ENCODE data around the gene TPM1.

The TPM1 gene

GRCh38 chr15:63065262-63066221 lies 23.0 kb downstream of the TPM1 start:
- no peak overlapping the region for H3K4me3 ChIP-seq (ENCODE audit: control insufficient read depth, low read depth, low read length)
- TF ChIP-seq CTCF (conservative IDR thresholded peaks at IDR 0.05; ENCODE audit: control insufficient read depth, insufficient read depth, low read depth, low read length) = no peak
- no peak for DNase-seq (ENCODE audit: low read depth)

GRCh38 chr15:63066272-63066671 lies 23.7 kb downstream of the TPM1 start:
- DNase-seq (ENCODE audit: low read depth) = no peak
- no peak overlapping the region for H3K4me3 ChIP-seq (ENCODE audit: control insufficient read depth, low read depth, low read length)
- no peak for TF ChIP-seq CTCF (conservative IDR thresholded peaks at IDR 0.05; ENCODE audit: control insufficient read depth, insufficient read depth, low read depth, low read length)

- TF ChIP-seq CTCF (conservative IDR thresholded peaks at IDR 0.05; ENCODE audit: control insufficient read depth, insufficient read depth, low read depth, low read length) = no peak
Measured at GRCh38 chr15:63067306-63067705, 24.8 kb downstream of the TPM1 start.

GRCh38 chr15:63067976-63068743 lies 25.6 kb downstream of the TPM1 start:
- TF ChIP-seq CTCF (conservative IDR thresholded peaks at IDR 0.05; ENCODE audit: control insufficient read depth, insufficient read depth, low read depth, low read length) = no peak
- H3K4me3 ChIP-seq (ENCODE audit: control insufficient read depth, low read depth, low read length) = no peak overlapping the region
- no peak for DNase-seq (ENCODE audit: low read depth)

More at GRCh38 chr15:63067306-63067705, 24.8 kb downstream of the TPM1 start:
- no peak overlapping the region for H3K4me3 ChIP-seq (ENCODE audit: control insufficient read depth, low read depth, low read length)
- no peak for DNase-seq (ENCODE audit: low read depth)

- TF ChIP-seq CTCF (conservative IDR thresholded peaks at IDR 0.05; ENCODE audit: control insufficient read depth, insufficient read depth, low read depth, low read length) = no peak
- no peak overlapping the region for H3K4me3 ChIP-seq (ENCODE audit: control insufficient read depth, low read depth, low read length)
- DNase-seq (ENCODE audit: low read depth) = no peak
Measured at GRCh38 chr15:63069616-63070090, 27.1 kb downstream of the TPM1 start.

GRCh38 chr15:63070681-63071129 lies 28.2 kb downstream of the TPM1 start:
- no peak overlapping the region for H3K4me3 ChIP-seq (ENCODE audit: control insufficient read depth, low read depth, low read length)
- no peak for TF ChIP-seq CTCF (conservative IDR thresholded peaks at IDR 0.05; ENCODE audit: control insufficient read depth, insufficient read depth, low read depth, low read length)
- no peak for DNase-seq (ENCODE audit: low read depth)

All from fibroblast of mammary gland (primary cell).